T-helper 1 cell treated with Interleukin-12 subunit alpha and Interleukin-12 subunit beta and Interleukin-4 antibody, amounts not matched to agents 30 ng/mL and 1 ng/mL, for 36 hours (primary cell): ENCODE measurements around the gene PIR. TPM values are rescaled to one million over a fixed set of nuclear protein-coding genes. Genes with fewer than 3 reads are reported as not detected.

Experiments
- intact Hi-C: fragments of 100-400 bp; cut with micrococcal nuclease; formaldehyde crosslinking; loops from one replicate; pipeline ENCODE4 v1.15.1; 2024
- total RNA-seq: library from RNA; stranded (reverse); gene quantifications from 2 replicates; pipeline ENCODE4 v1.2.3, GENCODE V29; 2022

PIR gene
- total RNA-seq, 1 donor from 2014 or later, result 10.7 TPM

- intact Hi-C loops, result loop anchor here (2.0 to 10.0 kb wide), 6 partner anchors 22 to 1202 kb away; partner anchors contain the start of genes AP1S2 and ZRSR2
Observed at GRCh38 chrX:15492469-15492868, 664 bp downstream of the PIR start.

GRCh38 chrX:15483891-15484290, 9.2 kb downstream of the PIR start:
- intact Hi-C loops, result no loop called here

GRCh38 chrX:15475486-15475885, 17.6 kb downstream of the PIR start:
- intact Hi-C loops, result no loop called here

GRCh38 chrX:15475021-15475420, 18.1 kb downstream of the PIR start:
- intact Hi-C loops, result no loop called here

- intact Hi-C loops, result no loop called here
Observed at GRCh38 chrX:15474028-15474427, 19.1 kb downstream of the PIR start.

- intact Hi-C loops, result no loop called here
Observed at GRCh38 chrX:15472531-15472930, 20.6 kb downstream of the PIR start.

- intact Hi-C loops, result loop anchor here (1.0 to 2.0 kb wide), 4 partner anchors 22 to 1224 kb away; partner anchors contain the start of gene PIR
Observed at GRCh38 chrX:15471028-15471427, 22.1 kb downstream of the PIR start.

- intact Hi-C loops, result loop anchor here (2.0 kb wide), 2 partner anchors 23 to 1225 kb away; partner anchors contain the start of gene PIR
Observed at GRCh38 chrX:15469613-15470012, 23.5 kb downstream of the PIR start.

- intact Hi-C loops, result loop anchor here (1.0 kb wide), 1 partner anchor 119 kb away; no protein-coding TSS in a partner anchor
Observed at GRCh38 chrX:15468036-15468435, 25.1 kb downstream of the PIR start.

- intact Hi-C loops, result no loop called here
Observed at GRCh38 chrX:15465896-15466651, 27.1 kb downstream of the PIR start.

- intact Hi-C loops, result no loop called here
Observed at GRCh38 chrX:15465347-15465746, 27.8 kb downstream of the PIR start.

- intact Hi-C loops, result no loop called here
Observed at GRCh38 chrX:15464704-15465103, 28.4 kb downstream of the PIR start.

GRCh38 chrX:15451913-15452312, 41.2 kb downstream of the PIR start:
- intact Hi-C loops, result no loop called here

GRCh38 chrX:15448010-15448639, 45.0 kb downstream of the PIR start:
- intact Hi-C loops, result no loop called here

- intact Hi-C loops, result no loop called here
Observed at GRCh38 chrX:15441464-15441863, 51.7 kb downstream of the PIR start.

- intact Hi-C loops, result no loop called here
Observed at GRCh38 chrX:15438332-15438731, 54.8 kb downstream of the PIR start.

- intact Hi-C loops, result no loop called here
Observed at GRCh38 chrX:15437724-15438123, 55.4 kb downstream of the PIR start.

GRCh38 chrX:15435836-15436619, 57.1 kb downstream of the PIR start:
- intact Hi-C loops, result no loop called here

- intact Hi-C loops, result no loop called here
Observed at GRCh38 chrX:15434205-15434604, 58.9 kb downstream of the PIR start.

GRCh38 chrX:15430584-15430983, 62.5 kb downstream of the PIR start:
- intact Hi-C loops, result no loop called here

GRCh38 chrX:15430076-15430475, 63.1 kb downstream of the PIR start:
- intact Hi-C loops, result no loop called here

GRCh38 chrX:15425024-15425423, 68.1 kb downstream of the PIR start:
- intact Hi-C loops, result no loop called here
